Measurements from ENCODE around the gene BMAL1.

DNA sequence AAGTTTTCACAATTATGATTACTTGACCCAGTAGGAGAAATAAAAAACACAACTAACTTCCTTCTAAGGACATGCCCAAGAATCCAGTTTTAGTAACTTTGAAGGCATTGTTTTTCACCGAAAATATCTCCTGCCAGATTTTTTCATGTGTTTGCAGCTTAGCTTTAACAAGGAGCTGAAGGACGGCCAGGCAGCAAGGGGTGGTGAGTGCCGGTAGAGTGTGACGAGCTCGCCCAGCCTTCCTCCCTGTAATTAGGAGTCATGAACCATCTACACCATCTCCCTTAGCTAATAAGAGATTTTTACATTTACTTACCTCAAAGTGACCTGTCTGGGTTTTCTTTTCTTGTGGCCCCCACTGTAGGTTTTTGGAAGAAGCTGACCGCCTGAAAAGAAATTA is 72.0 kb downstream of the BMAL1 start:
- TF ChIP-seq TCF4 (CRISPR knock-in tag; IDR thresholded peaks at IDR 0.05; ENCODE audit: borderline replicate concordance) (no peak), ZFP3 (CRISPR knock-in tag; IDR thresholded peaks at IDR 0.05) (no peak), ZC3H10 (CRISPR knock-in tag; IDR thresholded peaks at IDR 0.05) (no peak)
